AG04449 (cell line): ENCODE data around the gene CYP21A2.
"Not testable (repeated sequence)": the region's sequence is repeated elsewhere in the genome, so short reads cannot be mapped to it uniquely, and the experiment has no call there.

Experiments used
- CTCF ChIA-PET: fragments of 350-600 bp; formaldehyde crosslinking; extraction: SDS; loops from one replicate; lab custom pipeline; 2021; ENCODE audit warnings: antibody characterized with exemption; lab: Yijun Ruan, JAX
- POLR2A ChIA-PET: fragments of 400-600, 350-600 bp; formaldehyde crosslinking; extraction: SDS; loops from one replicate; lab custom pipeline; 2020; ENCODE audit warnings: antibody characterized with exemption, inconsistent platforms; lab: Yijun Ruan, JAX
- DNase-seq: peaks from one replicate; pipeline ENCODE4 v3.0.0-alpha.2; 2010; ENCODE audit warnings: low read depth, low spot score
- H3K4me3 ChIP-seq: 2 replicates; pipeline ENCODE4 v1.5.1; 2011; ENCODE audit warnings: low read depth, mild to moderate bottlenecking, control low read depth, low read length

The CYP21A2 gene

DNA sequence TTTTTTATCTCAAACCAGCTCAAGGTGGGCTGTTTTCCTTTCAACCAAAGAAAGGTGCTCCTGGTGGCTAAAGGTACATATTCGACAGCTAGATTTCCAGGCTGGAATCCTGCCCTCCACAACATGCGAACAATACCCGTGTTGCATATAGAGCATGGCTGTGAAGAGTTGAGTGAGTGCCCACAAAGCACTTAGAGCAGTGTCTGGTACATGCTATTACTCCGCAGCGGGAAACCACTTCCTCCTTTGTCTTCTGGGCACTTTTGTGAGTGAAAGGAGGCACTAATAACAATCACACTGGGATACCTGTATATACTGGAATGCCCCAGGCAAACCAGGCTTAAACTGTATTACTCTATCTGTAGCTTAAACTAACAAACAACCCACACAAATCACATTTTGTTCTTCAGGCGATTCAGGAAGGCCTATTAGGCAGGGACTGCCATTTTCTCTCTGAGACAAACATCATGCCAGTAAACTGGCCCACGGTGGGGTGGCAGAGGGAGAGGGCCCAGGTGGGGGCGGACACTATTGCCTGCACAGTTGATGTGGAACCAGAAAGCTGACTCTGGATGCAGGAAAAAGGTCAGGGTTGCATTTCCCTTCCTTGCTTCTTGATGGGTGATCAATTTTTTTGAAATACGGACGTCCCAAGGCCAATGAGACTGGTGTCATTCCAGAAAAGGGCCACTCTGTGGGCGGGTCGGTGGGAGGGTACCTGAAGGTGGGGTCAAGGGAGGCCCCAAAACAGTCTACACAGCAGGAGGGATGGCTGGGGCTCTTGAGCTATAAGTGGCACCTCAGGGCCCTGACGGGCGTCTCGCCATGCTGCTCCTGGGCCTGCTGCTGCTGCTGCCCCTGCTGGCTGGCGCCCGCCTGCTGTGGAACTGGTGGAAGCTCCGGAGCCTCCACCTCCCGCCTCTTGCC lies at the start of gene CYP21A2:
CYP21A2 (plus strand) TSS at position 818 of the 927 bp plus-strand sequence; CDS start at position 826, 8 bp downstream.
- H3K4me3 ChIP-seq, DNase-seq, POLR2A ChIA-PET, CTCF ChIA-PET: not testable (repeated sequence)

DNA sequence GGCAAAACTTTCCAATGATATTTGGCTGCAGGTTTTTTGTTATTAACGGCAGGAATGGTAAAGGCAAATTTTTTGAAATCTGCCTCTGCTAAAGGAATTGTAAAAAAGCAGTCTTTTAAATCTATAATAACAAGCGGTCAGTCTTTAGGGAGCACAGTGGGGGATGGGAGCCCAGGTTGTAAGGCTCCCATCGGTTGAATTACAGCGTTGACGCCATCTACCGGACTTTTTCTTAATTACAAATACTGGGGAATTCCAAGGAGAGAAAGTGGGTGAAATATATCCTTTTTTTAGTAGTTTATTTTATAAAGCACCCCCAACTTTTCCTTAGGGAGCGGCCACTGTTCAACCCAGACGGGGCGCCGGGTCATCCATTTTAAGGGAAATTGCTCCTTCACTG lies 48.9 kb upstream of the CYP21A2 start:
- CTCF ChIA-PET, DNase-seq, H3K4me3 ChIP-seq, POLR2A ChIA-PET: not testable (repeated sequence)

DNA sequence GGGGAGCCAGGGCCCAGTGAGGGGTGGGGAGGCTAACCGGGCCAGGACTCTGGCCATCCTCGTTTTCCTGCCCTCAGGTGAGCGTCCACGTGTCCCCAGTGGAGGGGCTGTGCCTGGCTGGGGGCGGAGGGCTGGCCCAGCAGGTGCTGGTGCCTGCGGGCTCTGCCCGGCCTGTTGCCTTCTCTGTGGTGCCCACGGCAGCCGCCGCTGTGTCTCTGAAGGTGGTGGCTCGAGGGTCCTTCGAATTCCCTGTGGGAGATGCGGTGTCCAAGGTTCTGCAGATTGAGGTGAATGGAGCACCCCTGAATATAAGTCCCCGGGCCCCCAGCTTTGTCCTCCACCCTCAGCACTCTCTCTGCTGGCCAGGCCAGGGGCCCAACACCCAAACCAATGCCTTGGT lies 43.8 kb upstream of the CYP21A2 start:
- DNase-seq, H3K4me3 ChIP-seq, POLR2A ChIA-PET, CTCF ChIA-PET: not testable (repeated sequence)

DNA sequence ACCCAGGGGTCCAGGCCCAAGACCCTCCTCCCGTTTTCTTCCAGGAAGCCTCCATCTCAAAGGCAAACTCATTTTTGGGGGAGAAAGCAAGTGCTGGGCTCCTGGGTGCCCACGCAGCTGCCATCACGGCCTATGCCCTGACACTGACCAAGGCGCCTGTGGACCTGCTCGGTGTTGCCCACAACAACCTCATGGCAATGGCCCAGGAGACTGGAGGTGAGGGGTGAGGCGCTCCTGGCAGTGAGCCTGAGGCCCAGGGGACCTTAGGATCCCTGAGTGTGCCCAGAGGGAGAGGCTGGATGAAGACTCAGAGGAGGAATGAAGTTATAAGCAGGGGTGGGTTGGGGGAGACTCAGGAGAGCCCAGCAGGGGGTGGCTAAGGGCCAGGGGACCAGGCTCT lies 41.8 kb upstream of the CYP21A2 start:
- POLR2A ChIA-PET, DNase-seq, CTCF ChIA-PET, H3K4me3 ChIP-seq: not testable (repeated sequence)

DNA sequence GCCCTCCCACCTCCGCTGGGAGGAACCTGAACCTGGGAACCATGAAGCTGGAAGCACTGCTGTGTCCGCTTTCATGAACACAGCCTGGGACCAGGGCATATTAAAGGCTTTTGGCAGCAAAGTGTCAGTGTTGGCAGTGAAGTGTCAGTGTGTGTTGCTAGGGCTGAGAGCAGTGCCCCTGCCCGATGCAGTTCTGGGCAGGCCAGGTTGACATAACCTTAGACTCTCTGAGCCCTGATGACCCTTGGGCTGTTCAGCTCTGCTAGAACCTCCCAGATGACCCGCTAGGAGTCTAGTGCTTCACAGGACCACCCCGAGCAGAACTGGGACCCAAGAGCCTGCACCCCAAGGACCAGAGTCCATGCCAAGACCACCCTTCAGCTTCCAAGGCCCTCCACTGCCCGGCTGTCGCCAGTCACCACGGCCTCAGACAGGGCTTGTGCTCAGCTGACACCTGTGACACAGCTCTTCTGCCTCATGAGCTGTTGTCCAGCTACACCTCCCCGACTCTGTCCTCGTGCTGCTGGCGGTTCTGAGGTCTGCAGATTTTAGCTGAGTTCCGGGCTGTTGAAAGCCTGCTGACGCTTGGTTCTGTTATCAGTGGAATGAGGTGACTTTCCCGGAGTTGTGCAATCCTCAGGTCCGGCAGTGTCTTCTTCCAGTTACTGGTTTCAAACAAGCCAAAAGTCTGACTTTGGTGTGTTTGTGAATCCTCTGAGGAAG lies 35.5 kb upstream of the CYP21A2 start:
- DNase-seq, POLR2A ChIA-PET, H3K4me3 ChIP-seq, CTCF ChIA-PET: not testable (repeated sequence)

DNA sequence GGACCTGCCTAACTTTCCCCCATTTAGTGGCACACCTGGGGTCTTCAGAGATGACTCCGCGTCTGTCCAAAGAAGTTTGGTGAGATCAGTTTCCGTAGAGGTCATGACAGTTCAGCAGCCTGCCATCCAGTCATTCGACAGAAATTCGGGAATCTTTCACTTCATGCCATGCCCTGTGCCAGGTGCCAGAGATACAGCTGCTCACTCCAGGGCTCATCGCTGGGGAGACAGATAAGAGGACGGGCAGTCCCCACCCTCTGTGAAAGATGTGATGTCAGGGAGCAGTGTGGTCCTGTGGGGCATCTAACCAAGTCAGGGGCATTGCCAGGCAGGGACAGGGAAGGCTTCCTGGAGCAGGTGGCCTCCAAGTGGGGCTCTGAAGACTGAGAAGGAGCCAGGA lies 34.9 kb upstream of the CYP21A2 start:
- H3K4me3 ChIP-seq, DNase-seq, CTCF ChIA-PET, POLR2A ChIA-PET: not testable (repeated sequence)

DNA sequence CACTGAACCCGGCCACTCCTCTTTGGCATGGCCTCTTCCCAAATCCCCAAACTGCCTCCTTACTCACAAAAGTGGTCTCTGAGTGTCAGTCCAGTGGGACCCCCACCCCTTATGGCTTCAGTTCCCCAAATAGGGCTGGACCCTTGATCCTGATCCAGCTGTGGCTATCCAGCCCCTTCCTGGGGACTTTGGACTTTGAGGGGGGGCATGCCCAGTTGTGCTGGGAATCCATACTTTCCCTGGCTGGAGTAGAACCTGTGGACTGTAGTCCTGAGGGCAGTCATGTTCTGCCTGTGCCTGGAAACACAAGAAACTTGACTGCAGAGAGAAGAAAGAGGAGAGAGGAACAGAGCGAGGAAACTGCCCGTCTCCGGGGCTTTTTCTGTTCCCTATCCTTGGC lies 33.8 kb upstream of the CYP21A2 start:
- DNase-seq, H3K4me3 ChIP-seq, POLR2A ChIA-PET, CTCF ChIA-PET: not testable (repeated sequence)

DNA sequence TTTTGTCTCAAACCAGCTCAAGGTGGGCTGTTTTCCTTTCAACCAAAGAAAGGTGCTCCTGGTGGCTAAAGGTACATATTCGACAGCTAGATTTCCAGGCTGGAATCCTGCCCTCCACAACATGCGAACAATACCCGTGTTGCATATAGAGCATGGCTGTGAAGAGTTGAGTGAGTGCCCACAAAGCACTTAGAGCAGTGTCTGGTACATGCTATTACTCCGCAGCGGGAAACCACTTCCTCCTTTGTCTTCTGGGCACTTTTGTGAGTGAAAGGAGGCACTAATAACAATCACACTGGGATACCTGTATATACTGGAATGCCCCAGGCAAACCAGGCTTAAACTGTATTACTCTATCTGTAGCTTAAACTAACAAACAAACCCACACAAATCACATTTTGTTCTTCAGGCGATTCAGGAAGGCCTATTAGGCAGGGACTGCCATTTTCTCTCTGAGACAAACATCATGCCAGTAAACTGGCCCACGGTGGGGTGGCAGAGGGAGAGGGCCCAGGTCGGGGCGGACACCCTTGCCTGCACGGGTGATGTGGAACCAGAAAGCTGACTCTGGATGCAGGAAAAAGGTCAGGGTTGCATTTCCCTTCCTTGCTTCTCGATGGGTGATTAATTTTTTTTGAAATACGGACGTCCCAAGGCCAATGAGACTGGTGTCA lies 33.2 kb upstream of the CYP21A2 start:
- DNase-seq, CTCF ChIA-PET, POLR2A ChIA-PET, H3K4me3 ChIP-seq: not testable (repeated sequence)

DNA sequence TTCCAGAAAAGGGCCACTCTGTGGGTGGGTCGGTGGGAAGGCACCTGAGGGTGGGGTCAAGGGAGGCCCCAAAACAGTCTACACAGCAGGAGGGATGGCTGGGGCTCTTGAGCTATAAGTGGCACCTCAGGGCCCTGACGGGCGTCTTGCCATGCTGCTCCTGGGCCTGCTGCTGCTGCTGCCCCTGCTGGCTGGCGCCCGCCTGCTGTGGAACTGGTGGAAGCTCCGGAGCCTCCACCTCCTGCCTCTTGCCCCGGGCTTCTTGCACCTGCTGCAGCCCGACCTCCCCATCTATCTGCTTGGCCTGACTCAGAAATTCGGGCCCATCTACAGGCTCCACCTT lies 32.7 kb upstream of the CYP21A2 start:
- POLR2A ChIA-PET, CTCF ChIA-PET, H3K4me3 ChIP-seq, DNase-seq: not testable (repeated sequence)

DNA sequence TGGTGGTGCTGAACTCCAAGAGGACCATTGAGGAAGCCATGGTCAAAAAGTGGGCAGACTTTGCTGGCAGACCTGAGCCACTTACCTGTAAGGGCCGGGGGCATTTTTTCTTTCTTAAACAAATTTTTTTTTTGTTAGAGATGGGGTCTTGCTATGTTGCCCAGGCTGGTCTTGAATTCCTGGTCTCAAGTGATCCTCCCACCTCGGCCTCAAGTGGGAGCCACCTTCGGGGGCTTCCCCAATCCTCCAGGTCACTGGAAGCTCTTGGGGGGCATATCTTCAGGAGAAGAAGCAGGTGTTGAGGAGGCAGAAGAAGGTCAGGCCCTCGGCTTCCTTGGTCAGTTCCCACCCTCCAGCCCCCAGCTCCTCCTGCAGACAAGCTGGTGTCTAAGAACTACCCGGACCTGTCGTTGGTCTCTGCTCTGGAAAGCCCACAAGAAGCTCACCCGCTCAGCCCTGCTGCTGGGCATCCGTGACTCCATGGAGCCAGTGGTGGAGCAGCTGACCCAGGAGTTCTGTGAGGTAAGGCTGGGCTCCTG lies 32.2 kb upstream of the CYP21A2 start:
- H3K4me3 ChIP-seq, DNase-seq, CTCF ChIA-PET: not testable (repeated sequence)
- POLR2A ChIA-PET: interaction anchor here (0.5 kb wide), 1 partner anchor 93 kb away, joined by 3 read pairs; no protein-coding TSS in a partner anchor

DNA sequence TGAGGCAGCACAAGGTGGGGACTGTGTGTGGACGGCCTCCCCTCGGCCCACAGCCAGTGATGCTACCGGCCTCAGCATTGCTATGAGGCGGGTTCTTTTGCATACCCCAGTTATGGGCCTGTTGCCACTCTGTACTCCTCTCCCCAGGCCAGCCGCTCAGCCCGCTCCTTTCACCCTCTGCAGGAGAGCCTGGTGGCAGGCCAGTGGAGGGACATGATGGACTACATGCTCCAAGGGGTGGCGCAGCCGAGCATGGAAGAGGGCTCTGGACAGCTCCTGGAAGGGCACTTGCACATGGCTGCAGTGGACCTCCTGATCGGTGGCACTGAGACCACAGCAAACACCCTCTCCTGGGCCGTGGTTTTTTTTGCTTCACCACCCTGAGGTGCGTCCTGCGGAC lies 31.1 kb upstream of the CYP21A2 start:
- DNase-seq, POLR2A ChIA-PET, CTCF ChIA-PET, H3K4me3 ChIP-seq: not testable (repeated sequence)

DNA sequence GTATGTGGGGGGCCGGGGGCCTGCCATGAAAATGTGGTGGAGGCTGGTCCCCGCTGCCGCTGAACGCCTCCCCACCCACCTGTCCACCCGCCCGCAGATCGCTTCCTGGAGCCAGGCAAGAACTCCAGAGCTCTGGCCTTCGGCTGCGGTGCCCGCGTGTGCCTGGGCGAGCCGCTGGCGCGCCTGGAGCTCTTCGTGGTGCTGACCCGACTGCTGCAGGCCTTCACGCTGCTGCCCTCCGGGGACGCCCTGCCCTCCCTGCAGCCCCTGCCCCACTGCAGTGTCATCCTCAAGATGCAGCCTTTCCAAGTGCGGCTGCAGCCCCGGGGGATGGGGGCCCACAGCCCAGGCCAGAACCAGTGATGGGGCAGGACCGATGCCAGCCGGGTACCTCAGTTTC lies 30.2 kb upstream of the CYP21A2 start:
- DNase-seq, POLR2A ChIA-PET, H3K4me3 ChIP-seq, CTCF ChIA-PET: not testable (repeated sequence)

DNA sequence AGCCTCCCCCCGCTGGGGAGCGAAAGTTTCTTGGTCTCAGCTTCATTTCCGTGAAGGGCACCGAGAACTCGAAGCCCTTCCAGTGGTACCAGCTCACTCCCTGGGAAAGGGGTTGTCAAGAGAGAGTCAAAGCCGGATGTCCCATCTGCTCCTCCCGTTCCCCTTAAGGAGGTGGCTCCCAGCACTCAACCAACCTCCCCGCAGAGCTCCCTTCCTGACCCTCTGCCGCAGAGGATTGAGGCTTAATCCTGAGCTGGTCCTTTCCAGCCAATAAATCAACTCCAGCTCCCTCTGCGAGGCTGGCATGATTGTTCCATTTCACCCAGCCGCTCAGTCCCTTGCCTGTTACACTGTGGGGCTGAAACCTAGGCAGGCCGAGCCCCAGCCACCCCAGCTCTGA lies 29.6 kb upstream of the CYP21A2 start:
- DNase-seq, POLR2A ChIA-PET, H3K4me3 ChIP-seq, CTCF ChIA-PET: not testable (repeated sequence)

DNA sequence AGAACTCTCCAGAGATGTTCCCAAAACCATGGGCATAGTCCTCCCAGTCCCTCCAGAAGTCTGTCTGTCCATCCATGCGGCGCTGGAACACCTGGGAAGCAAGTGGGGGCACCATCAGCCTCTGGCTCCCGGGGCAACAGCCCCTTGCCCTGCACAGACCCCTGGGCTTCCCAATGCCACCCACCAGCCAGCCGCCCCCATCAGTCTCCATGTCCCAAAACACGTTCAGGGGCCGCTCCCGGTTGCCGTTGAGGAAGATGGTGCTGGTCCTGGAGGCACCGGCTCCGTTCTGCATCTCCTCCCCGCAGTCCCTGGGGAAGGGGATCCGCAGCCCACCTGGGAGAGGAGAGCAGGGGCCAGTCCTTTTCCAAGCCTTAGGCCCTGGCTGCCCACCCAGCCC lies 28.7 kb upstream of the CYP21A2 start:
- H3K4me3 ChIP-seq, CTCF ChIA-PET, DNase-seq, POLR2A ChIA-PET: not testable (repeated sequence)

DNA sequence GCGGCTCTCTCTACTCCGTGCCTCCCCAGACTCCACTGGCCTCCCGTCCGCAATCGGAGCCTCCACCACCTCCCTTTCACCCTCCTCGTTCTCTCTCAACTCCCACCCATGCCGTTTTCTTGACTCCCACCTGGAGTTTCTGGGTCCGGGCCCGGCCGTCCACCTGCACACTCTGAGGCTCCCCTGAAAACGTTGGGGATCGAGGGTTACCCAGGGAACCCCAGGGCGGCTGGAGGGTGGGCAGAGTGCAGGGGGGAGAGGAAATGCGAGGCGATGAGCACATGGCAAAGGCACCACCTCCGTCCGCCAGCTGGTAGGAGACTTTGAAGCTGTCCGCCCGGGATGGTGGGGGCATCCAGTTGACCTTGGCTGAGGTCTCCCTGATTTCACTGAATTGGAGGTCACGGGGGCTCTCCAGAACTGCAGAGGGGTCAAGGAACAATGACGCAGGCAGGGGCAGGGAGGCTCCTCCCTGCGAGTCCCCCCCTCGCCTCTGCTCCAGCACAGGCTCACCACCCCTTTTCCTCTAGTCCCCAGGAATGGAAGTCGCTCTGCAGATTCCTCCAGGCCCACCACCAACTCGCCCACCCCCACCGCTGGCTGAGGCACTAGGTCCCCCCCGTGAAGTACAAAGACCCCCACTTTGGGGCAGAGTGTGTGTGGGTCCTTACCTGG lies 27.2 kb upstream of the CYP21A2 start:
- POLR2A ChIA-PET, CTCF ChIA-PET, DNase-seq, H3K4me3 ChIP-seq: not testable (repeated sequence)
